ENCODE measurements around the gene EFCAB6. TPM values are rescaled to one million over a fixed set of nuclear protein-coding genes. Genes with fewer than 3 reads are reported as not detected.

Gene EFCAB6
- total and polyA plus RNA-seq, 9 of the 15 experiments (the other 6 are each of a cell fraction or from before 2014, with no cell fraction given): 0.06 TPM; not detected in 8

GRCh38 chr22:43491177-43491576, 320.9 kb downstream of the EFCAB6 start:
- in situ Hi-C loops (cut with MboI): no loop called here
- H3K9ac ChIP-seq (ENCODE audit: insufficient read depth in 1 of 2, low read depth in 2 of 2, low read length in 2 of 2): no peak overlapping the region
- H3K79me2 ChIP-seq (ENCODE audit: control insufficient read depth, insufficient read depth, low read length): no peaks in the 10 kb centered on the region

GRCh38 chr22:43490311-43490710, 321.8 kb downstream of the EFCAB6 start:
- FAIRE-seq: no peak
- H3K27me3 ChIP-seq (ENCODE audit: control insufficient read depth in 2 of 2, insufficient read depth in 2 of 2, low read length in 2 of 2): peaks cover 0 to 7% of the 10 kb centered on the region in 2 experiments; a peak in 1 of 5 replicates
- no peak for DNase-seq (ENCODE audit: extremely low read depth in 1 of 4, low spot score in 3 of 4)
- no peak for TF ChIP-seq ZFP1 (CRISPR knock-in tag; IDR thresholded peaks at IDR 0.05)
- TF ChIP-seq ZNF174 (CRISPR knock-in tag; IDR thresholded peaks at IDR 0.05): no peak
- no peak for TF ChIP-seq ETV6 (IDR thresholded peaks at IDR 0.05; ENCODE audit: borderline replicate concordance in 1 of 2, low read depth in 2 of 2, low read length in 1 of 2)
- no peak for TF ChIP-seq ETV6 (CRISPR knock-in tag; IDR thresholded peaks at IDR 0.05; ENCODE audit: borderline replicate concordance)
- TF ChIP-seq HNRNPUL1 (IDR thresholded peaks at IDR 0.05; ENCODE audit: low read length): no peak
- no peak for TF ChIP-seq ZNF518B (CRISPR knock-in tag; IDR thresholded peaks at IDR 0.05)
- TF ChIP-seq EWSR1 (IDR thresholded peaks at IDR 0.05; ENCODE audit: borderline replicate concordance, low read depth, partially characterized antibody): no peak
- TF ChIP-seq THRA (IDR thresholded peaks at IDR 0.05): no peak
- no peak for TF ChIP-seq ARHGAP35 (IDR thresholded peaks at IDR 0.05; ENCODE audit: partially characterized antibody)
- TF ChIP-seq HNRNPK (IDR thresholded peaks at IDR 0.05; ENCODE audit: low read depth, low read length, poor library complexity, severe bottlenecking): no peak

More at GRCh38 chr22:43491177-43491576, 320.9 kb downstream of the EFCAB6 start:
- ChIA-PET CTCF (ENCODE audit: low intra/inter-chr PET ratio) (no interaction called here), POLR2A (interaction anchor here (0.6 kb wide), 1 partner anchor 11 kb away, joined by 3 read pairs; no protein-coding TSS in a partner anchor)
- DNase-seq (ENCODE audit: extremely low read depth in 1 of 4, low spot score in 3 of 4): no peak
- ATAC-seq: no peak
- Histone ChIP-seq H3K27me3 (ENCODE audit: control insufficient read depth in 2 of 2, insufficient read depth in 2 of 2, low read length in 2 of 2) (peaks cover 0 to 7% of the 10 kb centered on the region in 2 experiments; a peak in 1 of 5 replicates), H3K9me3 (replicated peaks; ENCODE audit: control insufficient read depth, insufficient read depth, low read depth, low read length) (no peaks in the 10 kb centered on the region), H3K4me3 (no peak overlapping the region), H3K9me1 (ENCODE audit: control insufficient read depth, insufficient read depth, low read length) (no peaks in the 10 kb centered on the region), H3K4me1 (replicated peaks in 1 of 2; ENCODE audit: control insufficient read depth in 2 of 2, insufficient read depth in 2 of 2, low read length in 2 of 2) (no peaks in the 10 kb centered on the region), H3K4me2 (ENCODE audit: insufficient read depth, low read length) (no peak overlapping the region), H3K36me3 (ENCODE audit: control insufficient read depth, insufficient read depth, low read length) (no peaks in the 10 kb centered on the region), H2AFZ (ENCODE audit: low read depth, low read length) (no peak overlapping the region), H4K20me1 (replicated peaks; ENCODE audit: control insufficient read depth, insufficient read depth, low read length) (no peaks in the 10 kb centered on the region), H3K27ac (ENCODE audit: extremely low read depth, low read depth, low read length) (no peak overlapping the region)
- TF ChIP-seq ZNF586 (CRISPR knock-in tag; conservative IDR thresholded peaks at IDR 0.05) (no peak), HNRNPK (IDR thresholded peaks at IDR 0.05; ENCODE audit: low read depth, low read length, poor library complexity, severe bottlenecking) (no peak)
- WGBS (ENCODE audit: insufficient coverage, low coverage, missing lambda C conversion rate): 0% methylated on average over 2 of the region's 3 CpGs
- FAIRE-seq: no peak
- no TSS peak for BruUV-seq (replicated peaks)
- intact Hi-C loops (cut with micrococcal nuclease): no loop called here

More at GRCh38 chr22:43490311-43490710, 321.8 kb downstream of the EFCAB6 start:
- POLR2A ChIA-PET: no interaction called here
- Histone ChIP-seq H4K20me1 (replicated peaks; ENCODE audit: control insufficient read depth, insufficient read depth, low read length) (no peaks in the 10 kb centered on the region; the same call in 1 of the 2 replicates), H3K9me1 (ENCODE audit: control insufficient read depth, insufficient read depth, low read length) (no peaks in the 10 kb centered on the region), H3K36me3 (ENCODE audit: control insufficient read depth, insufficient read depth, low read length) (no peaks in the 10 kb centered on the region), H3K4me3 (no peak overlapping the region), H2AFZ (ENCODE audit: low read depth, low read length) (no peak overlapping the region), H3K9ac (ENCODE audit: insufficient read depth in 1 of 2, low read depth in 2 of 2, low read length in 2 of 2) (no peak overlapping the region), H3K27ac (ENCODE audit: extremely low read depth, low read depth, low read length) (no peak overlapping the region), H3K4me2 (ENCODE audit: insufficient read depth, low read length) (no peak overlapping the region), H3K79me2 (ENCODE audit: control insufficient read depth, insufficient read depth, low read length) (no peaks in the 10 kb centered on the region), H3K4me1 (replicated peaks in 1 of 2; ENCODE audit: control insufficient read depth in 2 of 2, insufficient read depth in 2 of 2, low read length in 2 of 2) (no peaks in the 10 kb centered on the region), H3K9me3 (replicated peaks; ENCODE audit: control insufficient read depth, insufficient read depth, low read depth, low read length) (no peaks in the 10 kb centered on the region)
- CTCF ChIA-PET (ENCODE audit: low intra/inter-chr PET ratio): no interaction called here
- in situ Hi-C loops (cut with MboI): no loop called here
- 2% methylated on average over 7 of the region's 7 CpGs for WGBS (ENCODE audit: insufficient coverage, low coverage, missing lambda C conversion rate)
- ATAC-seq: no peak
- no TSS peak for BruUV-seq (replicated peaks)
- intact Hi-C loops (cut with micrococcal nuclease): no loop called here

Data from K562 (cell line).